ENCODE measurements around the gene RNF31. TPM values are rescaled to one million over a fixed set of nuclear protein-coding genes. Genes with fewer than 3 reads are reported as not detected.
A peak's percentile ranks its signal among the peaks of the same experiment; 100 is the strongest.

The RNF31 gene
- total and polyA plus RNA-seq, 2 of the 13 experiments (the other 11 are each of a cell fraction or from before 2014, with no cell fraction given), result 48.2 to 86.8 TPM

- no peak for TF ChIP-seq BATF2 (CRISPR knock-in tag; IDR thresholded peaks at IDR 0.05)
- TF ChIP-seq KDM3A (CRISPR knock-in tag; IDR thresholded peaks at IDR 0.05; ENCODE audit: low read depth), result peak; percentile 97
- peak; percentile 99 for TF ChIP-seq TRAFD1 (CRISPR knock-in tag; IDR thresholded peaks at IDR 0.05; ENCODE audit: borderline replicate concordance)
- TF ChIP-seq ZFY (CRISPR knock-in tag; IDR thresholded peaks at IDR 0.05), result peak; percentile 100
- TF ChIP-seq MXD3 (CRISPR knock-in tag; IDR thresholded peaks at IDR 0.05), result peak; percentile 99
- peak; percentile 91 for TF ChIP-seq ARNTL (CRISPR knock-in tag; IDR thresholded peaks at IDR 0.05)
- TF ChIP-seq NFAT5 (CRISPR knock-in tag; IDR thresholded peaks at IDR 0.05), result peak; percentile 93
- TF ChIP-seq ZNF30 (CRISPR knock-in tag; IDR thresholded peaks at IDR 0.05), result peak; percentile 96
- no peak for TF ChIP-seq TRIM22 (IDR thresholded peaks at IDR 0.05)
- TF ChIP-seq POLR2AphosphoS2 (IDR thresholded peaks at IDR 0.05; ENCODE audit: low read depth, low read length), result no peak; the same call in 1 of the 2 replicates
- TF ChIP-seq ZKSCAN1 (IDR thresholded peaks at IDR 0.05; ENCODE audit: low read length), result no peak
- TF ChIP-seq TMF1 (CRISPR knock-in tag; IDR thresholded peaks at IDR 0.05; ENCODE audit: low read depth), result peak; percentile 99
- peak; percentile 98 for TF ChIP-seq XRCC5 (optimal IDR thresholded peaks at IDR 0.05; ENCODE audit: low read length)
- TF ChIP-seq ZNF501 (CRISPR knock-in tag; IDR thresholded peaks at IDR 0.05), result peak; percentile 100
- TF ChIP-seq SAP130 (CRISPR knock-in tag; IDR thresholded peaks at IDR 0.05; ENCODE audit: low read depth), result peak; percentile 100
- peak; percentile 99 for TF ChIP-seq ASH2L (IDR thresholded peaks at IDR 0.05; ENCODE audit: insufficient read length, low read depth, low read length)
- TF ChIP-seq AKAP8 (CRISPR knock-in tag; IDR thresholded peaks at IDR 0.05), result peak; percentile 97; the same call in 1 of the 2 replicates
- peak; percentile 98 for TF ChIP-seq ZNF598 (CRISPR knock-in tag; IDR thresholded peaks at IDR 0.05; ENCODE audit: borderline replicate concordance)
- peak; percentile 96 for TF ChIP-seq NKX3-1 (CRISPR knock-in tag; IDR thresholded peaks at IDR 0.05)
- peak; percentile 87 for TF ChIP-seq YY1 (IDR thresholded peaks at IDR 0.05; ENCODE audit: insufficient read depth, insufficient replicate concordance, low read depth, low read length)
- TF ChIP-seq HDAC1 (CRISPR knock-in tag; IDR thresholded peaks at IDR 0.05), result no peak
Observed at GRCh38 chr14:24195186-24196070, 48.1 kb downstream of the RNF31 start, which contains the start of gene TM9SF1 (continued).

All from HepG2 (cell line).